Measurements from ENCODE around the gene GJA4.
"Not testable (repeated sequence)": the region's sequence is repeated elsewhere in the genome, so short reads cannot be mapped to it uniquely, and the experiment has no call there.

GJA4 gene

DNA sequence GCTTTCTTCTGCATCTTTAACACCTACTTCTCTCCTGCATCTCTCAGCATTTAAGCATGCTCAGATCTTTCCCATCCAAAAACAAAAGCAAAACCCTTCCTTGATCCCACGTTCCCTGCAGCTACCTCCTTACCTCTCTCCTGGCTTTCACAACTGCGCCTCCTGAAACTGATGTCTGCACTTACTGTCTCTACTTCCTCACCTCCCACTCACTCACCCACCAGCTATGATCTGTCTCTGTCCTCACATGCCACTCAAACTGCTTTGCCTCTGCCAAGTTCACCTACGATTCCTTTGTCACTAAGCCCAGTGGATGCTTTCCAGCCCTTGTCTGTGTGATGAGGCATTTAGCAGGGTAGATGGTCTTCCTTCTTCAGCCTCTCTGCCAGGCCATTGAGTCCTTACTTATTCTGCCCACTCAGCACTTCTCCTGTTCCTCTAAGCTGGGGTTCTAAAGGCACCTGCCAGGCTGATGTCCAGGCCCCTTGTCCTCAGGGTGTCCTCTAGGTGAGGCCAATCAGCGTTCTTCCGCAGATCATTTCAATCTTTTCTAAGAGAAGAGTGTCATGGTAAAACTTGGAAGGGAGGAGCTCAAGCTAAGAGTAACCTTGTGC lies 21.8 kb upstream of the GJA4 start:
- DNase-seq = no peak

DNA sequence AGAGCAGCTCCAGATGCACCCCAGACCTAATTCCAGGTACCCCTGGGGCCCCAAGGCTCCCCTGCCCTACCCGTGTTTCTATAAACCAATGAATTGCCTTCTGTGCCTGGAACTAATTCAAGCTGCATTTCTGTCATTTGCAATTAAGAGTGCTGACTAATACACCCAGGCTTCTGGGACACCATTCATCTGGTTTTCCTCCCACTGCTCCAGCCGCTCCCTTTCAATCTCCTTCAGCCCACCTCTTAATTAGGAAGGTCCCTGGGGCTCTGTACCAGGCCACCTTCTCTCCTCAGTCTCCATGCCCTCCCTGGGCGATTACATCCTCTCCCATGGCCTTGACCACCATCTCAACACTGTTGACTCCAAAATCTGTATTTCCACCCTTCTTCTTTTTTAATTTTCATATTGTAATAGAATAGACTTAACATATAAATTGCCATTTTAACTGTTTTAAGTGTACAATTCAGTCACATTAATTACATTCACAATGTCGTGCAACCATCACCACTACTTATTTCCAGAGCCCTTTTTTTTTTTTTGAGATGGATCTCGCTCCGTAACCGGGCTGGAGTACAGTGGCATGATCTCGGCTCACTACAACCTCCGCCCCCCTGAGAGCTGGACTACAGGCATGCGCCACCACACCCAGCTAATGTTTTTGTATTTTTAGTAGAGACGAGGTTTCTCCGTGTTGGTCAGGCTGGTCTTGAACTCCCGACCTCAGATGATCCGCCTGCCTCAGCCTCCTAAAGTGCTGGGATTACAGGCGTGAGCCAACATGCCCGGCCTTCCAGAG lies 21.0 kb upstream of the GJA4 start:
- DNase-seq = no peak

DNA sequence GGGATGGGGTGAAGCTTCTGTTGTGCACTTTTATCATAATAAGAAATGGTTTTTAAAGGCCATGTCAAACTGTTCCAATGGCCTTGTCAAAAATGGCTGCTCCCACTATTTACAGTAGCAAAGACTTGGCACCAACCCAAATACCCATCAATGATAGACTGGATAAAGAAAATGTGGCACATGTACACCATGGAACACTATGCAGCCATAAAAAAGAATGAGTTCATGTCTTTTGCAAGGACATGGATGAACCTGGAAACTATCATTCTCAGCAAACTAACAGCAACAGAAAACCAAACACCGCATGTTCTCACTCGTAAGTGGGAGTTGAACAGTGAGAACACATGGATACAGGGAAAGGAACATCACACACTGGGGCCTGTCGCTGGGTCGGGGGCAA lies 19.7 kb upstream of the GJA4 start:
- not testable (repeated sequence) for DNase-seq

DNA sequence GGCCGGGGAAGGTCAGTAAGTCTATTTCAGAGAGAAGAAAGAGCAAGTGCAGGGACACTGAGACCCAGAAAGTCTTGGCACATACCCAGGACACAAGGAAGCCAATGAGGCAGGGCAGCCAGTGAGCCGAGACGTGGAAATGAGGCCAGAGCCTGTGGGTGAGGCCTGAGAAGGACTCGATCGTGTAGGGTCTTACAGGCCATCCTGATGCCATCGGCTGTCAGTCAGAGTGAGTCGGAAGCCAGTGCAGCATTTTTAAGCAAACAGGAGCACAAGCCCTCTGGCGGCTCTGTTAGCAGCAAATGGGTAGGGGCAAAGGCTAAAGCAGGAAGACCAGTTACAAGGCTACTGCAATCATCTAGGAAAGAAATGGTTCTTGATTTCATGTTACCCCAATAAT lies 17.8 kb upstream of the GJA4 start:
- DNase-seq = peak in 1 of 14 donors; percentile 4

DNA sequence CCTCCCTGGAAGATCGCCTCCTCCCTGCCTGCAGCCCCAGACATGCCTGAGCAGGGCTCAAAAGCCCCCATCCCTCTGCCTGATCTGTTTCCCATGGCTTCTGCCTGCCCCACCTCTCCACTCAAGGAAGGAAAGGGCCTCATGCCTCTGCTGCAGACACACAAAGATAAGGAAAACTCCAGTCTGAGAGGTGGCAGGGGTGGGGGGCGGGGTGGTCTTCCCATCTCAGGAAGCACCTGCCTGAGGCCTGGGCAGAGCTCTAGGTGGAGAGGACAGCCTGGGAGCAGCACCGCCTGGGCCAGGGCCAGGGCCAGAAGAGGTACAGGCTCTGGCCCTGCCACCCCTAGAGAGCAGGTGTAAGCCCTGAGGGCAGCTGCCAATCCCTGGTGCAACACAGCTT lies 15.9 kb upstream of the GJA4 start:
- DNase-seq = no peak

DNA sequence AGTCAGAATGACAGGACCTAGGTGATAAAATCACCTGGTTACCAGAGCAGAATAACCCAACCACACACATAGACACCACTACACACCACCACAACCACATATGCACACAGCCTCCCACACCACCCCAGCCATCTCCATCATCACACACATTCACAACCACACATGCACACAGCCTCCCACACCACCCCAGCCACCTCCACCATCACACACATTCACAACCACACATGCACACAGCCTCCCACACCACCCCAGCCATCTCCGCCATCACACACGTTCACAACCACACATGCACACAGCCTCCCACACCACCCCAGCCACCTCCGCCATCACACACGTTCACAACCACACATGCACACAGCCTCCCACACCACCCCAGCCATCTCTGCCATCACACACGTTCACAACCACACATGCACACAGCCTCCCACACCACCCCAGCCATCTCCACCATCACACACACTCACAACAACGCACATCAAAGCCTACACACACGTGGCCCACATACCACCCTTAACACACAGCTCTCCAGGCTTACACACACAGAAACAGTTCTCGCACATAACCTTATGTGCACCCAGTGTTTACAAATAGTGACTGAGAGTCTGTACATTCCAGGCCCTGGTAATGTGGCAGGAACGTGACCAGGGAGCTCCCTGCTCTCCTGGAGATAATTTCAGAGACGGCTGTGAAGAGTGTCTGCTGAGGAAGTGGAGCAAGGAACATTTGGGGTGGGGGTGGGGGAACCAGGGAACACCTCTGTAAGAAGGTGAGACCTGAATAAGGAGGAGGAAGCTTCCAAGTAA lies 15.1 kb upstream of the GJA4 start:
- DNase-seq = no peak

DNA sequence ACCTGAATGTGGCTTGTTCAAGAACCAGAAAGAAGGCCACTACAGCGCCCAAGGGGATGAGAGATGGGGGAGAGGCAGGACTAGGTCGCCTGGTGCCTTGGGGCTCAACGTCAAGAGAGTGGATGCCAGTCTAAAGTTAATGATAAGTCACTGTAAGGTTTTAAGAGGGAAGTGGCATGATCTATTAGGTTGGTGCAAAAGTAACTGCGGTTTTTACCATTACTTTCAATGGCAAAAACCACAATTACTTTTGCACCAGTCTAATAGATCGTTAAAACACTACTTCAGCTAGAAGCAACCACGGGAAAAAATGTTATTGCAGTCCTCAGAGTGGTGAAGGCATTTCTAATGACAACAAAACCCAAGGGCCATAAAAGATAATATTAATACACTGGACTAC lies 14.4 kb upstream of the GJA4 start:
- DNase-seq = no peak

DNA sequence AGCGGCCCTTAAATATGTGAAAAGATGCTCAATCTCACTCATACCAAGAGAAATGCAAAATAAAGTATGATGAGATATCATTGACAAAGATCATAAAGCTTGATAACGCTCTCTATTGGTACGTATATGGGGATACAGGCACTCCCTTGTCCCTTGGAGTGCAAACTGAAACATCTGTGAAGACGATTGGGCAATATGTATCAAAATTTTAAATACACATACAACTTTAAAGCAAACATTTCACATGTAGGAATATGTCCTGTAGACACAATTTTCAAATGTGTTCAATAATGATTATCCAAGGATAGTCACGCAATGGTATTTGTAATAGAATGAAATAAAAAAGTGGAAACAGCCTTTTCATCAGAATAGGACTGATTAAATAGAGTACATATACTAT lies 13.8 kb upstream of the GJA4 start:
- no peak for DNase-seq

DNA sequence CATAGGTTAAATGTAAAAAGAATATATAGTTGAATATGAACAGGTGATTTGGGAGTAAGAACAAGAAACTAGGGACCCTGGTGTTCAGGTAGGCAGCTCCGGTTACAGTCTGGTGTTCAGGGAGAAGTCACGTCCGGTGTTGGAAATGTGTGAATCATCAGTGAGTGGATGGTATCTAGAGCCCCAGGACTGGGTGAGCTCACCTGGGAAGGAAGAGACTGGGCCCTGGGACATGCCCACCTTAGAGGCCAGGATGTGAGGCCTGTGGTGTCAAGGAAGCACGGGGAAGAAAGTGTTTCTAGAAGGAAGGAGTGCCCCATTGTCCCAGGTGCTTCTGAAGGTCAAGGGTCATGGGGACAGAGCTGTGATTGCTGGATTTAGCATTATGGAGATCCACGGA lies 13.3 kb upstream of the GJA4 start:
- no peak for DNase-seq

DNA sequence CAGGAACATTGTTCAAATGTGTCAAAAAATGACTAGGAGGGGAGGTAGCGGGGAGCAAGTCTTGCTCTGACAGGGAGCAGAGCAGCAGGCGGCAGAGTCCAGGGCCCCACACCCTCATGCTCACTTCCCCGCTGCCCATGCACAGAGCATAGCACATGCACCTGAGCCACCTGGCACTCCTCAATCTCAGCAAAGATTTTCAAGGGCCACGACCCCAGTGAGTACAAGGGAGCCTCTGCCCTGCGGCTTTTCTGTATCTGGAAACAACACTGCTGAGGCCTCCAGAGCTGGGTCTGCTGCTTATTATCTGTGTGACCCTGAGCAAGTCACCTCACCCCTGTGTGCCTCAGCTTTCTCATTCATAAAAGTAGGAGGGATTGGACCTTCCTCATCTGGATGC lies 12.8 kb upstream of the GJA4 start:
- DNase-seq = no peak

DNA sequence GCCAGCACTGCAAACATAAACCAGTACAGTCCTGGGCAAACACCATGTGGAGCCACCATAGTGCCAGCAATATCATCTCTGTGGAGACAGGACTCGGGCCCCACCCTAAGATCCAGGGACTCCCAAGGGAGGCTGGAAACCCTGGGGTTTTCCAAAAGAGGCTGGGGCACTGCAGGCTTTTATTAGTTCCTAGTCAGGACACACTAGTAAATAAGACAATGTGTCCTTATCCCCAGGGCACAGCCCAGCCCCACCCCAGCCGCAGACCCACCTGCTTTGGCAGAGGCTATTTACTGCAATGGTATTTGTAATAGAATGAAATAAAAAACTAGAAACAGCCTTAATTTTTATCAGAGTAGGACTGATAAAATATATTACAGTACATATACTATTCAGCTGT lies 12.3 kb upstream of the GJA4 start:
- no peak for DNase-seq

DNA sequence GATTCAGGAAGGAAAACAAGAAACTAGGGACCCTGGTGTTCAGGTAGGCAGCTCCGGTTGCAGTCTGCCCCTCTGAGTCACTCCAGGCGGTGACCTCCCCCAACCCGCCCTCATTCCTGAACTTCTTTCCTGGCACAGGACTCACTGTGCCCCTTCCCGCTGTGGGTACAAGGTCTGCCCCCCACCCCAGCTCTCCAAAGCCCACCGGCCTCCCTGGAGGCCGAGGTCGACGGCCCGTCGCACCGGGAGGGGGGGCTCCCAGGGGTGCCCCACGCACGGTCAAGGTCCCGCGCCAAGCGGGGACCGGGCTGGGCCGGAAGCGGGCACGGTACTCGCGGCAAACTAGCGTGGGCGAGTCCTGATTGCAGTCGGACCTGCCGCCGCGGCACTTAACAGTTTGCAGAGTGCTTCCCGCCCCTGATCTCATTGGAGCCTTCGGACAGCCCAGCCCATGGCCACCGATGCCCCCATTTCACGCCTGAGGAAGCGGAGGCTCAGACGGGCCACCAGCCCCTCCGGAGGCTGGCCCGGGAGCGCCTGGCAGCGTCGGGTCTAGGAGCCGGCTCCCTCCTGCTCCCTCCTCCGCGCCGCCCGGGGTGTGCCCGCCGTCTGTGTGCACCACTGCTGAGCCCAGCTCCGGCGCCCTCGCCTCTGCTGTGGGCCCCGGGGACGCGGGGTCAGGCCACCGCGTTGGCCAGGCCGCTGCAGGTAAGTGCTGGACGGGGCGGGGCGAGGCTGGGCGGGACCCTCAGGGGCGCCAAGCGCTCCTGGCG lies 11.5 kb upstream of the GJA4 start, which contains the start of gene GJB3:
Gene GJB3 (plus strand): TSS at position 144 of the 773 bp plus-strand sequence. CDS start 3,549 bp downstream, outside the sequence.
- no peak for DNase-seq

DNA sequence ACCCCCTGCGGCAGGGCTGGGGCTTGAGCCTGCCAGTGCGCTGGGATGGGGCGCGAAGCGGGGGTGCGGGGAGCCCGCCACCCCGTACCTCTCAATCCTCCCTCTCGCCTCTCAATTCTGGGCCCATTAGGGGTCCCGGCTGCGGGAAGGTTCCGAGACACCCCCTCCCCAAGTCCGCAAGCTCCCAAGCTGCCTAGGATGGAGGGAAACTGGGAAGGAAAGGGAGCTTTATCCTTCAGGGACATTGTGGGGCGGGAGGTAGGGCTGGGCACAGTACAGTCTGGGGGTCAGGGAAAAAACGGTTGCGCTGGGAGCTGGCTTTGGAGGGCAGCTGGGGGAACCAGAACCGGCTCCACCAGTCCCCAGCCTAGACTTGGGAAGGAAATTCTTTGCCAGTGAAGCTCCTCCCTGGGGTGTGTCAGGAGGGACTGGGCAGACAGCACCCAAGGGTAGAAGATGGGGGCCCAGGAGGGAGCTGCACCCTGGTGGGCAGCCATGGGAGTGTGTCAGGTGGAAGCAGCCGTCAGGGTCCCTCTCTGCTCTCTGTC lies 10.9 kb upstream of the GJA4 start:
- DNase-seq = no peak

DNA sequence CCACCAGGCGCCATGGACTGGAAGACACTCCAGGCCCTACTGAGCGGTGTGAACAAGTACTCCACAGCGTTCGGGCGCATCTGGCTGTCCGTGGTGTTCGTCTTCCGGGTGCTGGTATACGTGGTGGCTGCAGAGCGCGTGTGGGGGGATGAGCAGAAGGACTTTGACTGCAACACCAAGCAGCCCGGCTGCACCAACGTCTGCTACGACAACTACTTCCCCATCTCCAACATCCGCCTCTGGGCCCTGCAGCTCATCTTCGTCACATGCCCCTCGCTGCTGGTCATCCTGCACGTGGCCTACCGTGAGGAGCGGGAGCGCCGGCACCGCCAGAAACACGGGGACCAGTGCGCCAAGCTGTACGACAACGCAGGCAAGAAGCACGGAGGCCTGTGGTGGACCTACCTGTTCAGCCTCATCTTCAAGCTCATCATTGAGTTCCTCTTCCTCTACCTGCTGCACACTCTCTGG lies 8.0 kb upstream of the GJA4 start:
- DNase-seq = no peak

DNA sequence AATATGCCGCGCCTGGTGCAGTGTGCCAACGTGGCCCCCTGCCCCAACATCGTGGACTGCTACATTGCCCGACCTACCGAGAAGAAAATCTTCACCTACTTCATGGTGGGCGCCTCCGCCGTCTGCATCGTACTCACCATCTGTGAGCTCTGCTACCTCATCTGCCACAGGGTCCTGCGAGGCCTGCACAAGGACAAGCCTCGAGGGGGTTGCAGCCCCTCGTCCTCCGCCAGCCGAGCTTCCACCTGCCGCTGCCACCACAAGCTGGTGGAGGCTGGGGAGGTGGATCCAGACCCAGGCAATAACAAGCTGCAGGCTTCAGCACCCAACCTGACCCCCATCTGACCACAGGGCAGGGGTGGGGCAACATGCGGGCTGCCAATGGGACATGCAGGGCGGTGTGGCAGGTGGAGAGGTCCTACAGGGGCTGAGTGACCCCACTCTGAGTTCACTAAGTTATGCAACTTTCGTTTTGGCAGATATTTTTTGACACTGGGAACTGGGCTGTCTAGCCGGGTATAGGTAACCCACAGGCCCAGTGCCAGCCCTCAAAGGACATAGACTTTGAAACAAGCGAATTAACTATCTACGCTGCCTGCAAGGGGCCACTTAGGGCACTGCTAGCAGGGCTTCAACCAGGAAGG lies 7.4 kb upstream of the GJA4 start:
- DNase-seq = no peak

DNA sequence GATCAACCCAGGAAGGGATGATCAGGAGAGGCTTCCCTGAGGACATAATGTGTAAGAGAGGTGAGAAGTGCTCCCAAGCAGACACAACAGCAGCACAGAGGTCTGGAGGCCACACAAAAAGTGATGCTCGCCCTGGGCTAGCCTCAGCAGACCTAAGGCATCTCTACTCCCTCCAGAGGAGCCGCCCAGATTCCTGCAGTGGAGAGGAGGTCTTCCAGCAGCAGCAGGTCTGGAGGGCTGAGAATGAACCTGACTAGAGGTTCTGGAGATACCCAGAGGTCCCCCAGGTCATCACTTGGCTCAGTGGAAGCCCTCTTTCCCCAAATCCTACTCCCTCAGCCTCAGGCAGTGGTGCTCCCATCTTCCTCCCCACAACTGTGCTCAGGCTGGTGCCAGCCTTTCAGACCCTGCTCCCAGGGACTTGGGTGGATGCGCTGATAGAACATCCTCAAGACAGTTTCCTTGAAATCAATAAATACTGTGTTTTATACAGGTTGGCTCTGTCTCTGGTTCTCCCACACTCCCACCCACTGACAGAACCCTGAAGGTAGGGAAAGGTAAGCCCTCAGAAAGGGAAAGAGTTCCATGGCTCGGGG lies 6.8 kb upstream of the GJA4 start:
- no peak for DNase-seq

DNA sequence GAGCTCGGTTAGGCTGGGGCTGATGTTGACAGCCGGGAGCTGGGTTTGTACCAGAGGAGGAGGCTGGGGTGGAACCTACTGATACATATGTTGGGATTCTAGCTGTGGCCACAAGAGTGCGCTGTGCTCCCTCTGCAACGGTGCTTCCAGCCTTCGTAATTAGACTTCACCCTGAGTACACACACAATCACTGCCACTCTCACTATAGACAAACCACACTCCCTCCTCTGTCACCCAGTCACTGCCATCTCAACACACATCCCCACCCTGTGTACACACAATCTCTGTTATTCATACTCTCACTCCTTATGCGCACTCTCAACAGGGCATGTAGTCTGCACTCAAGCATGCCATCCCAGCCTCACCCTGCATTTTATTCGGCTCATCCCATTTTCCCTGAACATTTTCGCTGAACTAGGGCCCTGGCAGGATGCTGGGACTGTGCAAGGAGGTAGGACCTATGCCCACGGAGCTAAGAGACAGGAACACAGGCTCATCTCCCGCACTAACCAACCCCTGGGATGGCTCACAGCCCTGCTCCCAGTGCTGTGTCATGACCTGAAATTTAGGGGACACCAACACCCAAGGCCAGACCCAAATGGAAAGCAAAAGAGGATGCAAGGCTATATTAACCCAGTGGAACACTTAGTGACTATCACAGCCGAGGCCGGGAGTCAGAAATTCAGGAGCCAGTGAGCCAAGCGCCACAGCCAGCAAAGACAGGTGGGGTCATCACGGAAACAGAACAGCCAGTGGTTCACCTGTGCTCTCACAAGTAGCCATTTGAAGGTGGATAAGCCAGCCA lies 6.1 kb upstream of the GJA4 start:
- peak in 12 of 14 donors; percentile 7 to 61 (median 34) for DNase-seq

DNA sequence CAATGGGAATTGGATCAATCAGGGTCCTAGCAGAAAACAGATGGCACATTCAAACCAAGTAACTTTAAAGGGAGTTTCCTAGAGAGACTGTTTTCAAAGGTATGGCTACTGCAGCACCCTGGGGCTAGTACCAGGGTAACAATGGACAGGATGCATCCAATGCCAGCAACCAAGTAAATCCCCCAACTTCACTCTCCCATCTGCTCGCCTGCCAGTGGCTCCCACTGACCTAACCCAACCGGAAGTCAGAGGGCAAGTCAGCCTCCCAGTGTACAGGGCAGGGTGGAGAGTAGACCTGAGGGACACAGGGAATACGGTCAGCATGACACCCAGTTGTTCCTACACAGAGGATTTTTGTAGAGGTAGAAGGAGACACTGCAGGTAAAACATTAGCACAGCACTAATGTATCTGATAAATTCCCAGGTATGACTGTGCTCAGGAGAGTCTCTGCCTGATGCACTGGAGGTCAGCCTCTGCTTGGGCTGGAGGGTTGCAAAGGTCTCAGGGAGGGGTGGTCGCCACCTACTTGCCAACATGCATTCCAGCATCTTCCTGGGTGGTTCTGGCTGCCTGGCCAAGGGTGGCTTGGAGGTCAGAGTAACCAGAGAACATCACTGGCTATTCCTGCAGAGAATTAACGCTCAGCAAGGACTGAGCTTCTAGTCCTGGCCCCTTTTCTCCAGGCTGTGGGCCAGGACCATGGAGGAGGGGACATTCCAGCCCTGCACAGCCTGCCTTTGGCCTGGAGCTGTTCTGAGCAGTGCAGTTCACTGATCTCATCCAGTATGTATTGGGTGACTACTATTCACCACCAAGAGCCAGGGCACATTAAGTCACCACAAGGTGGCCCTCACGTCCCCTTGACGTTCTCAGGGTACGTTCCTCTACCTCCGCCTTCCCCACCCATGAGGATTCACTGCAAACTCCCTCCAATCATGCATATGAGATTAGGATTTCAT lies 5.1 kb upstream of the GJA4 start:
- no peak for DNase-seq

DNA sequence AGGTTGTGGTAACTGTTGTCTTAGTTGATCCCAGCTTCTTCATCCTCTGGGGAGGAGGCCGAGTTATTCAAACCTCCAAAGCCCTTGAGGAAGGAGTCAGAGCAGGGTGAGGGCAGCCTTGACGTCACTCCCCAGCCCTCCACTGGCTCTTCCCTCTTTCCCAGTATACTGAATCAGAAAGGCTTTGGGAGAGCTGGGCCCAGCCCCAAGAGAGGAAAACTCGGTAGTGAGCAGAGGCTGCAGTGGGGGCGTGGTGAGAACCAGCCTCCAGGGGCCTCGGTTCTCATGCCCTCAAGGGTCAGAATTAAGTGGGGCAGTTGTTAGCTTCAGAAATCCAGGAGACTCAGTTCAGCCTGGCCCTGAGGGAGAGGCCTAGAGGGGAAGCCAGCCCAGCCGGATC lies 1.8 kb upstream of the GJA4 start:
- DNase-seq = no peak
